GM12873 (cell line): Measurements from ENCODE around the gene RPTOR.

Experiments
- CTCF ChIP-seq: IDR thresholded peaks from 2 replicates; pipeline ENCODE4 v1.5.1; 2012; ENCODE audit warnings: low read depth, mild to moderate bottlenecking, moderate library complexity, low read length, control low read depth; ENCODE audit not compliant: insufficient read depth; ENCODE audit errors: missing control alignments

RPTOR gene

GRCh38 chr17:80834893-80835275, 290.2 kb downstream of the RPTOR start:
- no peak for TF ChIP-seq CTCF

GRCh38 chr17:80835816-80836657, 291.4 kb downstream of the RPTOR start:
- TF ChIP-seq CTCF = no peak

GRCh38 chr17:80836658-80836965, 292.0 kb downstream of the RPTOR start:
- TF ChIP-seq CTCF = no peak

GRCh38 chr17:80836971-80837481, 292.4 kb downstream of the RPTOR start:
- no peak for TF ChIP-seq CTCF

- no peak for TF ChIP-seq CTCF
These were observed 293.1 kb downstream of the RPTOR start for GRCh38 chr17:80837711-80838110.

GRCh38 chr17:80838311-80839025, 293.8 kb downstream of the RPTOR start:
- TF ChIP-seq CTCF = no peak

- no peak for TF ChIP-seq CTCF
These were observed 294.3 kb downstream of the RPTOR start for GRCh38 chr17:80839026-80839345.
